HTR-8/SVneo (cell line): Measurements from ENCODE around the gene DNMT1.

ENCODE experiments used
- DNase-seq: peaks from one replicate; pipeline ENCODE4 v3.0.0; 2011; ENCODE audit warnings: low spot score, mixed read lengths; ENCODE audit not compliant: insufficient read length
- FAIRE-seq: peaks from 2 replicates; lab custom pipeline; 2011; peaks lifted over from hg19 to GRCh38; lab: Jason Lieb, UNC

DNMT1 gene

DNA sequence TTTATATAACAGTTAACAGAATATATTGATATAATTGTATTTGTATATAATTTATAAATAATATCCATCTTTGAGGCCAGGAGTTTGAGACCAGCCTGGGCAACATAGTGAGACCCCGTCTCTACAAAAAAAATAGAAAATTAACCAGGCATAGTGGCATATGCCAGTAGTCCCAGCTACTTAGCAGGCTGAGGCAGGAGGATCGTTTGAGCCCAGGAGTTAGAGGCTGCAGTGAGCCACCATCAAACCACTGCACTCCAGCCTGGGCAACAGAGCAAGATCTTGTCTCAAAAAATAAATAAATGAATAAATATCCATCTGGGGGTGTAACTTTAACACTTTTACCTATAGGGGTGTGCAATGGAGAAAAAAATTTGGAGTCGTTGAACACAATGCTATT is 110.0 kb downstream of the DNMT1 start:
- FAIRE-seq (no peak), DNase-seq (no peak)

DNA sequence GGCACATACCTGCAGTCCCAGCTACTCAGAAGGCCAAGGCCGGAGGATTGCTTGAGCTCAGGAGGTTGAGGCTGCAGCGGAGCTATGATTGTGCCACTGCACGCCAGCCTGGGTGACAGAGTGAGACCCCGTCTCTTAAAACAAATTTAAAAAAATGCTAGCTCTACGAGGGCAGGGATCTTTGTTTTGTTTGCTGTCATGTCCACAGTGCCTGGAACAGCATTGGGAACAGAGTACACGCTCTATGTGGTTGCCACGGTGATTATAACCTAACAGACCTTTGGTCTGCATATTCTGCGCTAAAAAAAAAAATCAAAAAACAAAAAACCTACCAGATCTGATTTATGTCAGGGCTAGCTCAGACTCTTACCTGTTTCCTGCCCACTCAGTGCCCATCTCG is 110.8 kb downstream of the DNMT1 start:
- DNase-seq: no peak
- no peak for FAIRE-seq
